ENCODE measurements around the gene IFT88. TPM values are rescaled to one million over a fixed set of nuclear protein-coding genes. Genes with fewer than 3 reads are reported as not detected.

IFT88 gene
- polyA plus RNA-seq, 1 of the 3 experiments (the other 2 are of a cell fraction): 6.2 TPM

DNA sequence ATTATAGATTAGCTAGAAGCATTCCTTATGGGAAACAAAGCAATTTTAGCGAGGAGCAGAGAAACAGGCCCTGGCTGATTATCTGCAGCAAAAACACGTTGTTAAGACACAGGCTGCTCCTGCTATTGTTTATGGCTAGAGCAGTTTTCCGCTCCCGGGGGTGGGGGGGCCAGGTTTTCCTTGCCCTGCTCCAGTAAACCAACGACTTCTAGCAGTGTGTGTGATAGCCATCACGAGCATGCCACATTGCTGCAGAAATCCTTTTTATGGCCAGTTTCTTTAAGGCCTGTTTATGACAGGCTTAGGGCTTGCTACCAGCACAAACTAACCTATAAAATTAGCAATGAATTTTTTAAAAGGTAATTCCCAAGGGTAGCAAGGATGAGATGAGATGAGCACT, 118.1 kb downstream of the IFT88 start:
- 83% methylated on average over 6 of the region's 6 CpGs for WGBS (ENCODE audit: low lambda C conversion rate)
- Histone ChIP-seq H3K27ac (ENCODE audit: low read depth in 2 of 2, low read length in 1 of 2) (no peak overlapping the region), H3K79me2 (ENCODE audit: insufficient read depth) (no peaks in the 10 kb centered on the region), H3K4me1 (ENCODE audit: control insufficient read depth in 1 of 2, insufficient read depth in 2 of 2, low read depth in 1 of 2, low read length in 1 of 2) (no peaks in the 10 kb centered on the region), H3K36me3 (replicated peaks in 1 of 2; ENCODE audit: control insufficient read depth in 1 of 2, insufficient read depth in 2 of 2, low read length in 1 of 2) (no peaks in the 10 kb centered on the region), H3K27me3 (ENCODE audit: insufficient read depth) (no peaks in the 10 kb centered on the region), H2AFZ (ENCODE audit: low read depth) (no peak overlapping the region), H3K4me2 (no peak overlapping the region), H3K4me3 (ENCODE audit: low read depth in 2 of 2, low read length in 1 of 2) (no peak overlapping the region), H3K9me3 (no peaks in the 10 kb centered on the region), H4K20me1 (ENCODE audit: insufficient read depth) (no peaks in the 10 kb centered on the region), H3K9me2 (no peaks in the 10 kb centered on the region), H3F3A (replicated peaks; ENCODE audit: insufficient read depth) (no peaks in the 10 kb centered on the region), H3K9ac (no peak overlapping the region)
- no peak for TF ChIP-seq MXI1 (IDR thresholded peaks at IDR 0.05; ENCODE audit: low read depth, low read length)
- no peak for TF ChIP-seq GATA2 (CRISPR knock-in tag; IDR thresholded peaks at IDR 0.05)
- TF ChIP-seq IRF3 (IDR thresholded peaks at IDR 0.05; ENCODE audit: low read depth, low read length): no peak
- TF ChIP-seq, protein P1, sequence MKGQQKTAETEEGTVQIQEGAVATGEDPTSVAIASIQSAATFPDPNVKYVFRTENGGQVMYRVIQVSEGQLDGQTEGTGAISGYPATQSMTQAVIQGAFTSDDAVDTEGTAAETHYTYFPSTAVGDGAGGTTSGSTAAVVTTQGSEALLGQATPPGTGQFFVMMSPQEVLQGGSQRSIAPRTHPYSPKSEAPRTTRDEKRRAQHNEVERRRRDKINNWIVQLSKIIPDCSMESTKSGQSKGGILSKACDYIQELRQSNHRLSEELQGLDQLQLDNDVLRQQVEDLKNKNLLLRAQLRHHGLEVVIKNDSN (IDR thresholded peaks at IDR 0.05; ENCODE audit: borderline replicate concordance, low read depth): no peak
- TF ChIP-seq ELF1 (IDR thresholded peaks at IDR 0.05): no peak
- TF ChIP-seq, protein P2, sequence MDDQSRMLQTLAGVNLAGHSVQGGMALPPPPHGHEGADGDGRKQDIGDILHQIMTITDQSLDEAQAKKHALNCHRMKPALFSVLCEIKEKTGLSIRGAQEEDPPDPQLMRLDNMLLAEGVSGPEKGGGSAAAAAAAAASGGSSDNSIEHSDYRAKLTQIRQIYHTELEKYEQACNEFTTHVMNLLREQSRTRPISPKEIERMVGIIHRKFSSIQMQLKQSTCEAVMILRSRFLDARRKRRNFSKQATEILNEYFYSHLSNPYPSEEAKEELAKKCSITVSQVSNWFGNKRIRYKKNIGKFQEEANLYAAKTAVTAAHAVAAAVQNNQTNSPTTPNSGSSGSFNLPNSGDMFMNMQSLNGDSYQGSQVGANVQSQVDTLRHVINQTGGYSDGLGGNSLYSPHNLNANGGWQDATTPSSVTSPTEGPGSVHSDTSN (IDR thresholded peaks at IDR 0.05): no peak
- TF ChIP-seq, protein P3, sequence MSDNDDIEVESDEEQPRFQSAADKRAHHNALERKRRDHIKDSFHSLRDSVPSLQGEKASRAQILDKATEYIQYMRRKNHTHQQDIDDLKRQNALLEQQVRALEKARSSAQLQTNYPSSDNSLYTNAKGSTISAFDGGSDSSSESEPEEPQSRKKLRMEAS (IDR thresholded peaks at IDR 0.05; ENCODE audit: low read depth): no peak
- TF ChIP-seq NRF1 (IDR thresholded peaks at IDR 0.05; ENCODE audit: low read depth, low read length): no peak
- TF ChIP-seq JUND (IDR thresholded peaks at IDR 0.05): no peak
- no peak for TF ChIP-seq RXRA (IDR thresholded peaks at IDR 0.05; ENCODE audit: borderline replicate concordance, low read depth)
- no peak for TF ChIP-seq RAD21 (IDR thresholded peaks at IDR 0.05; ENCODE audit: low read length)
- TF ChIP-seq FOXJ3 (CRISPR knock-in tag; IDR thresholded peaks at IDR 0.05): no peak
- TF ChIP-seq FOXM1 (IDR thresholded peaks at IDR 0.05; ENCODE audit: low read depth): no peak
- TF ChIP-seq, protein P4, sequence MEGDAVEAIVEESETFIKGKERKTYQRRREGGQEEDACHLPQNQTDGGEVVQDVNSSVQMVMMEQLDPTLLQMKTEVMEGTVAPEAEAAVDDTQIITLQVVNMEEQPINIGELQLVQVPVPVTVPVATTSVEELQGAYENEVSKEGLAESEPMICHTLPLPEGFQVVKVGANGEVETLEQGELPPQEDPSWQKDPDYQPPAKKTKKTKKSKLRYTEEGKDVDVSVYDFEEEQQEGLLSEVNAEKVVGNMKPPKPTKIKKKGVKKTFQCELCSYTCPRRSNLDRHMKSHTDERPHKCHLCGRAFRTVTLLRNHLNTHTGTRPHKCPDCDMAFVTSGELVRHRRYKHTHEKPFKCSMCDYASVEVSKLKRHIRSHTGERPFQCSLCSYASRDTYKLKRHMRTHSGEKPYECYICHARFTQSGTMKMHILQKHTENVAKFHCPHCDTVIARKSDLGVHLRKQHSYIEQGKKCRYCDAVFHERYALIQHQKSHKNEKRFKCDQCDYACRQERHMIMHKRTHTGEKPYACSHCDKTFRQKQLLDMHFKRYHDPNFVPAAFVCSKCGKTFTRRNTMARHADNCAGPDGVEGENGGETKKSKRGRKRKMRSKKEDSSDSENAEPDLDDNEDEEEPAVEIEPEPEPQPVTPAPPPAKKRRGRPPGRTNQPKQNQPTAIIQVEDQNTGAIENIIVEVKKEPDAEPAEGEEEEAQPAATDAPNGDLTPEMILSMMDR (IDR thresholded peaks at IDR 0.05): no peak
- no peak for TF ChIP-seq GABPA (IDR thresholded peaks at IDR 0.05; ENCODE audit: low read depth)
- TF ChIP-seq EP300 (IDR thresholded peaks at IDR 0.05; ENCODE audit: borderline replicate concordance in 1 of 2, low read depth in 1 of 2, low read length in 1 of 2): no peak
- TF ChIP-seq SMC3 (IDR thresholded peaks at IDR 0.05; ENCODE audit: low read depth, low read length): no peak
- CTCF ChIA-PET: no interaction called here
- POLR2A ChIA-PET: no interaction called here
- DNase-seq: no peak
